Loucy (cell line): ENCODE results near the gene TSFM.

Experiments
- CTCF ChIP-seq: fragments of 200-600 bp; sonication (generic); conservative IDR thresholded peaks from 2 replicates; pipeline ENCODE4 v1.5.1; 2014; ENCODE audit warnings: mild to moderate bottlenecking, antibody characterized with exemption, low read length
- EZH2phosphoT487 ChIP-seq: fragments of 200-600 bp; IDR thresholded peaks from 2 replicates; pipeline ENCODE4 v1.6.1; 2018; ENCODE audit warnings: antibody characterized with exemption, mild to moderate bottlenecking, moderate library complexity, borderline replicate concordance

- TF ChIP-seq CTCF (no peak), EZH2phosphoT487 (no peak)
These were observed 14.4 kb downstream of the TSFM start for GRCh38 chr12:57796996-57797395.
